GM23248 (cell line): ENCODE data around the gene GAL3ST3.

Experiments used
- EZH2 ChIP-seq: fragments of 200-600 bp; sonication (generic); IDR thresholded peaks from 2 replicates; pipeline ENCODE4 v1.6.1; 2018; ENCODE audit warnings: antibody characterized with exemption, mild to moderate bottlenecking; ENCODE audit not compliant: insufficient read depth, poor library complexity, severe bottlenecking
- EZH2phosphoT487 ChIP-seq: fragments of 200-600 bp; sonication (generic); IDR thresholded peaks from 2 replicates; pipeline ENCODE4 v1.6.1; 2018; ENCODE audit warnings: antibody characterized with exemption, moderate library complexity, mild to moderate bottlenecking, low read depth; ENCODE audit not compliant: insufficient read depth

- TF ChIP-seq EZH2: no peak
- no peak for TF ChIP-seq EZH2phosphoT487
Observed at GRCh38 chr11:66035653-66036333, 13.2 kb downstream of the GAL3ST3 start.
